ENCODE data around the gene HOXD13.
A peak's percentile ranks its signal among the peaks of the same experiment; 100 is the strongest.

Gene HOXD13

GRCh38 chr2:176105730-176106580 is 13.4 kb downstream of the HOXD13 start:
- no peak overlapping the region for H3K4me3 ChIP-seq (IDR thresholded peaks at IDR 0.05; ENCODE audit: insufficient read depth, low read depth, low read length)

GRCh38 chr2:176106581-176107539 is 14.3 kb downstream of the HOXD13 start, which contains the start of gene HOXD11:
Gene HOXD11 (plus strand): TSS chr2:176107280. CDS start chr2:176107356, 76 bp downstream.
- TF ChIP-seq CTCF (conservative IDR thresholded peaks at IDR 0.05; ENCODE audit: low read depth, low read length): no peak
- H4K20me1 ChIP-seq (ENCODE audit: insufficient read depth): no peaks in the 10 kb centered on the region
- no peaks in the 10 kb centered on the region for H3K27me3 ChIP-seq (ENCODE audit: insufficient read depth, low read depth)
- H3K36me3 ChIP-seq (ENCODE audit: insufficient read depth): no peaks in the 10 kb centered on the region
- no peaks in the 10 kb centered on the region for H3K4me1 ChIP-seq (ENCODE audit: low read depth, poor library complexity, severe bottlenecking)
- H3K4me3 ChIP-seq (IDR thresholded peaks at IDR 0.05; ENCODE audit: insufficient read depth, low read depth, low read length): no peak within 1 kb of the TSS
- no peak within 1 kb of the TSS for H3K27ac ChIP-seq
- H3K4me2 ChIP-seq: no peak within 1 kb of the TSS; the same call in 1 of the 2 replicates
- no peaks in the 10 kb centered on the region for H3K79me2 ChIP-seq (ENCODE audit: insufficient read depth, low read depth)
- H3K9ac ChIP-seq: no peak within 1 kb of the TSS
- H2AFZ ChIP-seq (ENCODE audit: low read depth): peak within 1 kb of the TSS; percentile 10; the same call in 1 of the 2 replicates

More at GRCh38 chr2:176105730-176106580, 13.4 kb downstream of the HOXD13 start:
- H4K20me1 ChIP-seq (ENCODE audit: insufficient read depth): no peaks in the 10 kb centered on the region
- H3K4me1 ChIP-seq (ENCODE audit: low read depth, poor library complexity, severe bottlenecking): no peaks in the 10 kb centered on the region
- H3K27me3 ChIP-seq (ENCODE audit: insufficient read depth, low read depth): no peaks in the 10 kb centered on the region
- H3K4me2 ChIP-seq: no peak overlapping the region; the same call in 1 of the 2 replicates
- H3K9ac ChIP-seq: no peak overlapping the region
- H3K36me3 ChIP-seq (ENCODE audit: insufficient read depth): no peaks in the 10 kb centered on the region
- H2AFZ ChIP-seq (ENCODE audit: low read depth): peak overlapping the region; percentile 10; the same call in 1 of the 2 replicates
- no peaks in the 10 kb centered on the region for H3K79me2 ChIP-seq (ENCODE audit: insufficient read depth, low read depth)
- no peak overlapping the region for H3K27ac ChIP-seq
- TF ChIP-seq CTCF (conservative IDR thresholded peaks at IDR 0.05; ENCODE audit: low read depth, low read length): no peak

- H3K36me3 ChIP-seq (ENCODE audit: insufficient read depth): no peaks in the 10 kb centered on the region
- H2AFZ ChIP-seq (ENCODE audit: low read depth): no peak overlapping the region
- H3K4me2 ChIP-seq: no peak overlapping the region
- no peaks in the 10 kb centered on the region for H3K27me3 ChIP-seq (ENCODE audit: insufficient read depth, low read depth)
- no peak overlapping the region for H3K27ac ChIP-seq
- no peaks in the 10 kb centered on the region for H3K79me2 ChIP-seq (ENCODE audit: insufficient read depth, low read depth)
- no peaks in the 10 kb centered on the region for H4K20me1 ChIP-seq (ENCODE audit: insufficient read depth)
- no peak for TF ChIP-seq CTCF (conservative IDR thresholded peaks at IDR 0.05; ENCODE audit: low read depth, low read length)
- H3K4me3 ChIP-seq (IDR thresholded peaks at IDR 0.05; ENCODE audit: insufficient read depth, low read depth, low read length): no peak overlapping the region
- H3K4me1 ChIP-seq (ENCODE audit: low read depth, poor library complexity, severe bottlenecking): no peaks in the 10 kb centered on the region
- no peak overlapping the region for H3K9ac ChIP-seq
Observed at GRCh38 chr2:176107731-176108181, 15.2 kb downstream of the HOXD13 start.

GRCh38 chr2:176109192-176109901 is 16.8 kb downstream of the HOXD13 start:
- Histone ChIP-seq H3K4me1 (ENCODE audit: low read depth, poor library complexity, severe bottlenecking) (no peaks in the 10 kb centered on the region), H3K27me3 (ENCODE audit: insufficient read depth, low read depth) (no peaks in the 10 kb centered on the region), H3K4me2 (no peak overlapping the region), H4K20me1 (ENCODE audit: insufficient read depth) (no peaks in the 10 kb centered on the region), H3K9ac (no peak overlapping the region), H3K79me2 (ENCODE audit: insufficient read depth, low read depth) (no peaks in the 10 kb centered on the region), H3K27ac (no peak overlapping the region), H3K4me3 (IDR thresholded peaks at IDR 0.05; ENCODE audit: insufficient read depth, low read depth, low read length) (no peak overlapping the region), H3K36me3 (ENCODE audit: insufficient read depth) (no peaks in the 10 kb centered on the region), H2AFZ (ENCODE audit: low read depth) (no peak overlapping the region)
- TF ChIP-seq CTCF (conservative IDR thresholded peaks at IDR 0.05; ENCODE audit: low read depth, low read length): no peak
